Small intestine (tissue), 7 donors: ENCODE data around the gene RFPL4A. TPM values are rescaled to one million over a fixed set of nuclear protein-coding genes. Genes with fewer than 3 reads are reported as not detected.

ENCODE experiments used
- DNase-seq, 2 donors: peaks; one replicate each; pipeline versions ENCODE4 v3.0.0 to v3.0.0-alpha.2; 2013
- FAIRE-seq: peaks from 2 replicates; lab custom pipeline; 2012; peaks lifted over from hg19 to GRCh38; lab: Jason Lieb, UNC
- H3K27ac ChIP-seq, 3 donors: one replicate each; pipeline ENCODE4 v1.5.1; 2013; ENCODE audit warnings: low read length in 2 of 3, mild to moderate bottlenecking in 2 of 3, control low read depth in 1 of 3, inconsistent platforms in 1 of 3, low read depth in 1 of 3, moderate library complexity in 1 of 3
- H3K27me3 ChIP-seq, 3 donors: one replicate each; pipeline ENCODE4 v1.6.1; 2013; ENCODE audit warnings: low read length in 3 of 3, inconsistent platforms in 1 of 3; ENCODE audit not compliant: control insufficient read depth in 3 of 3, insufficient read depth in 3 of 3
- H3K36me3 ChIP-seq, 3 donors: one replicate each; pipeline ENCODE4 v1.6.1; 2013; ENCODE audit warnings: low read length in 3 of 3, inconsistent platforms in 1 of 3, low read depth in 1 of 3, mild to moderate bottlenecking in 1 of 3, moderate library complexity in 1 of 3; ENCODE audit not compliant: control insufficient read depth in 3 of 3, insufficient read depth in 2 of 3
- H3K4me1 ChIP-seq, 3 donors: one replicate each; pipeline ENCODE4 v1.6.1; 2013; ENCODE audit warnings: low read length in 2 of 3, inconsistent platforms in 1 of 3, low read depth in 1 of 3, mild to moderate bottlenecking in 1 of 3, moderate library complexity in 1 of 3; ENCODE audit not compliant: control insufficient read depth in 3 of 3, insufficient read depth in 2 of 3
- H3K4me3 ChIP-seq, 3 donors: one replicate each; pipeline ENCODE4 v1.5.1; 2013; ENCODE audit warnings: low read length in 3 of 3, control low read depth in 1 of 3, inconsistent platforms in 1 of 3, low read depth in 1 of 3, mild to moderate bottlenecking in 1 of 3, moderate library complexity in 1 of 3
- H3K9me3 ChIP-seq, 2 donors: one replicate each; pipeline ENCODE4 v1.6.1; 2013; ENCODE audit warnings: low read depth in 1 of 2, low read length in 1 of 2; ENCODE audit not compliant: control insufficient read depth in 2 of 2, insufficient read depth in 1 of 2
- WGBS, 3 donors: extraction: QIAGEN DNeasy Blood & Tissue Kit; methylation state at CpG; one replicate each; pipeline ENCODE4 v1.1.7; 2013; 5-methylcytosine and 5-hydroxymethylcytosine counted together
- polyA plus RNA-seq, 4 donors: library from polyadenylated mRNA; stranded (reverse) in 3 of 4; unstranded in 1 of 4; fragments of 200-250 nt in 3 of 4; fragments of 120-200 nt in 1 of 4; gene quantifications; one replicate each; pipeline versions ENCODE4 v1.2.1 to v1.2.3, GENCODE V29; 2013
- donor health status: healthy with polysubstance abuse.
- donor health status: control.
- donor health status: control.
- donor health status: Bipolar disorder and iron deficiency.
- donor health status: healthy.

Gene RFPL4A
- polyA plus RNA-seq, 4 donors, result 0.04 to 0.25 TPM; not detected in 2

- no peak for FAIRE-seq
Observed at GRCh38 chr19:55777528-55777927, 18.6 kb downstream of the RFPL4A start.

GRCh38 chr19:55778331-55778730 is 19.4 kb downstream of the RFPL4A start:
- FAIRE-seq, result no peak
- WGBS, 3 donors, result 81 to 87% (median 82%) methylated on average over 16 of the region's 16 CpGs
- Histone ChIP-seq H3K36me3 (no peaks in the 10 kb centered on the region), H3K4me1 (no peaks in the 10 kb centered on the region), H3K27me3 (peaks cover 0 to 8% (median 0%) of the 10 kb centered on the region in 3 donors), H3K4me3 (no peak overlapping the region), H3K9me3 (no peaks in the 10 kb centered on the region), H3K27ac (no peak overlapping the region)
- no peak for DNase-seq

More at GRCh38 chr19:55777528-55777927, 18.6 kb downstream of the RFPL4A start:
- Histone ChIP-seq H3K9me3 (no peaks in the 10 kb centered on the region), H3K4me3 (no peak overlapping the region), H3K27me3 (peaks cover 0 to 8% (median 0%) of the 10 kb centered on the region in 3 donors), H3K4me1 (no peaks in the 10 kb centered on the region), H3K27ac (no peak overlapping the region), H3K36me3 (no peaks in the 10 kb centered on the region)
- no peak for DNase-seq
- WGBS, 3 donors, result 35 to 40% (median 38%) methylated on average over 7 of the region's 7 CpGs

DNA sequence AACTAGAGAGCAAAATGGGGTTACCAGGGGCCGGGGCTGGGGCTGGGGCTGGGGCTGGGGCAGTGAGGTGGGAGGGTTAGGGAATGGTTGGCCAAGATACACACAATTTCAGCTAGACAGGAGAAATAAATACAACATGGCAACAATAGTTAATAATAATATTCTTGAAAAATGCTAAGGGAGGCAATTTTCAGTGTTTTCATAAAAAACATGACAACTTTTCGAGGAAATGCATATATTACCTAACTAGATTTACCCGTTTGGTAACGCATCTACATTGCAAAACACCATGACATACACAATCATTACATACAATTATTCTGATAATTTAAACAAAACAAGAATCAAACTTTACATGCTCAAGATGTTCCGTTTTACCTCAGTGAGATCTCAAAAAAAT is 22.2 kb downstream of the RFPL4A start:
- Histone ChIP-seq H3K36me3 (no peaks in the 10 kb centered on the region), H3K4me3 (no peak overlapping the region), H3K9me3 (no peaks in the 10 kb centered on the region), H3K4me1 (no peaks in the 10 kb centered on the region), H3K27ac (no peak overlapping the region), H3K27me3 (peaks cover 0 to 8% (median 0%) of the 10 kb centered on the region in 3 donors)
- no peak for FAIRE-seq
- no peak for DNase-seq
- WGBS, 3 donors, result 82 to 84% (median 83%) methylated on average over 5 of the region's 5 CpGs

DNA sequence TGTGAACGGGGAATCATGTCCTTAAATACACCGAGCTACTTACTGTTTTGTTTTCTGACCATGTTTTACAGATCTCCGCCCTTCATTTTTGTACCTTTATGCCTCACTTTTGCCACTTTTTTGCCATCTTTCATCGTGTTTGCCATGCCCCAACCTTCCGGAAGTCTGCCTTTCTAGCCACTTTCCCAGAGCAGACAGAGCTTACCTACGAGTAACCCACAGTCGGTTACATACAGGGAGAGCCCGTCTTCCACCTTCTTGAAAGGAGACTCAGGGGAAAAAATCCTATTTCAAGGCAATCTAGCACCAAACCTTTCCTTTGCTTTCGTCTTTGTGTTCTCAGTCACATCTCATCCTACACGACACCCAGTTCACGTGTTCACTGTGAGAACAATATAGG is 36.1 kb downstream of the RFPL4A start:
- Histone ChIP-seq H3K4me1 (no peaks in the 10 kb centered on the region), H3K9me3 (no peaks in the 10 kb centered on the region), H3K27me3 (no peaks in the 10 kb centered on the region), H3K4me3 (no peak overlapping the region), H3K27ac (no peak overlapping the region), H3K36me3 (no peaks in the 10 kb centered on the region)
- no peak for FAIRE-seq
- 91 to 94% (median 93%) methylated on average over 11 of the region's 11 CpGs for WGBS, 3 donors
- no peak for DNase-seq

DNA sequence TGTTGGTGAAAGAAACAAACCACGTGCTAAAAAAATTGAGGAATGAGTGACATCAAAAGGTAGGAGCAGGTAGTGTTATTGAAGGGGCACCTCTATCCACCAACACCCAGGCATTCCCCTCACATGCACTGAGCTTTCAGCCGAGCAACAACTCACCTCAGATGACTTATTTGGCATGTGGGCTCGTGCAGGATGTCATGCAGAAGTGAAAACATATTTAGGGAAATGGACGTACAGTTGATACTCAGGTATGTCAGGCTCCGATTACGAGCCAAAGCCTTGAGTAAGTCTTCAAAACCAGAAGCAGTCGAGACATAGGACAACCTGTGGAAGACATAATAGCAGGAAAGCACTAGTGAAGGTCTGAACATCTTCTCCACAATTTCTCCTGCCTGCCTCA is 42.5 kb downstream of the RFPL4A start:
- H3K9me3 ChIP-seq, result no peaks in the 10 kb centered on the region
- DNase-seq (no peak), FAIRE-seq (no peak)
- H3K4me1 ChIP-seq, result no peaks in the 10 kb centered on the region
- H3K27ac ChIP-seq, result no peak overlapping the region
- WGBS, 3 donors, result 62 to 65% (median 64%) methylated on average over 7 of the region's 7 CpGs
- H3K36me3 ChIP-seq, result no peaks in the 10 kb centered on the region
- H3K27me3 ChIP-seq, result no peaks in the 10 kb centered on the region
- no peak overlapping the region for H3K4me3 ChIP-seq

GRCh38 chr19:55802281-55802680 is 43.4 kb downstream of the RFPL4A start:
- Histone ChIP-seq H3K27ac (no peak overlapping the region), H3K4me3 (no peak overlapping the region), H3K36me3 (no peaks in the 10 kb centered on the region), H3K4me1 (no peaks in the 10 kb centered on the region), H3K9me3 (no peaks in the 10 kb centered on the region), H3K27me3 (no peaks in the 10 kb centered on the region)
- DNase-seq (no peak), FAIRE-seq (no peak)
- WGBS, 3 donors, result 85 to 93% (median 87%) methylated on average over 2 of the region's 2 CpGs

DNA sequence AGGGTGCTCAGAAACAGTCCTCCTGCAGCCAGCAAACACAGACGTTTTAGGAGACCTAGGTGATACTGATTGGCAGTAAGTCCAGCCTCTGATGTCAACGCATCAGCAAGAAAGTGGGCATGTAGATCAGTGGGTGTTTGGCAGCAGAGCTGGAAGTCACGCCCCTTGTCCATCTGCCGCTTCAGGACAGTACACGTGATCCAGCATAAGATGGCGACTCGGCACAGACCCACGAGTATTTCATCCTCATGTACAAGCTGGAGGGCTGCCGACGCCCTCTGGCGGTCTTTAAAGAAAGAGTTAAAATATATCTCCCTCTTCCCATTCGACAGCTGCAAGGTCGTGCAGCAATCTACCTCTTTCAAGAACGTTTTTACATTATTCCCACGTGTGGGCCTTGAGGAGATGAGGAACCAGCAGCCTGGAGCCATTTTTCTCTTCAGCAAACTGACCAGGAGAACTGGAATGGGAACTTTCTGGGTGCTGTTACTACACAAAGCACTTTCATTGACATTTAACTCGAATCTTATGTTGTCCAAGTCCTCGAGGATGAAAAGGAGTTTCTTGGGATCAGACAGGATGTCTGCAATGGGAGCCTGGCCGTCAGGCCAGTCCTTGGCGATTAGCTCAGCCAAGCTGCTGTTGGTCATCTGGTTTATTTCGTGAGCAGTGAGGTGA is 50.6 kb downstream of the RFPL4A start:
- H3K27ac ChIP-seq, result no peak overlapping the region
- DNase-seq (peak; percentile 74 to 82), FAIRE-seq (no peak)
- WGBS, 3 donors, result 21 to 28% (median 22%) methylated on average over 20 of the region's 20 CpGs
- no peaks in the 10 kb centered on the region for H3K4me1 ChIP-seq
- H3K4me3 ChIP-seq, result no peak overlapping the region
- peaks cover 0 to 14% of the 10 kb centered on the region in 2 donors for H3K9me3 ChIP-seq
- peaks cover 0 to 3% (median 0%) of the 10 kb centered on the region in 3 donors for H3K27me3 ChIP-seq
- H3K36me3 ChIP-seq, result no peaks in the 10 kb centered on the region

DNA sequence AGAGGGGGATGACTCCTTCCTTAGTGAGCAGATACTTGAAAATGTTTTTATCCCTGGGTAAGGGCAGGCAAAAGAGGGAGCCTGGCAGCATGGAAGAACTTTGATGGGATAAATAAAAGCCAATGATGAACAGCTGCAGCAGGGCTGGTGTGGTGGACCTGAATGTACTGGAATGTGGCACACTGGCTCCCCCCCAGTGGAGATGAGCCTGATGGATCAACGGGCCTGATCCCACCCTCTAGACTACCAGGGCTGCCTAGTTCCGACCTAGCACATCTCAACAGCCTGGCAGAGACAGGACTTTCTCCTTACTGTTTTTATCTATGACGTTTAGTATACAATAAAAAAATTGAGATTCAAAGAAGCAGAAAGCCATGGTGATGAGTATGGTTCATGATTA is 52.4 kb downstream of the RFPL4A start:
- no peak overlapping the region for H3K27ac ChIP-seq
- peaks cover 0 to 14% of the 10 kb centered on the region in 2 donors for H3K9me3 ChIP-seq
- no peak for DNase-seq
- FAIRE-seq, result no peak
- H3K4me3 ChIP-seq, result no peak overlapping the region
- H3K27me3 ChIP-seq, result peaks cover 0 to 3% (median 0%) of the 10 kb centered on the region in 3 donors
- no peaks in the 10 kb centered on the region for H3K36me3 ChIP-seq
- WGBS, 3 donors, result 44 to 66% (median 59%) methylated on average over 3 of the region's 3 CpGs
- no peaks in the 10 kb centered on the region for H3K4me1 ChIP-seq

GRCh38 chr19:55812449-55812848 is 53.6 kb downstream of the RFPL4A start:
- Histone ChIP-seq H3K4me1 (no peaks in the 10 kb centered on the region), H3K36me3 (no peaks in the 10 kb centered on the region), H3K27me3 (peaks cover 0 to 3% (median 0%) of the 10 kb centered on the region in 3 donors), H3K4me3 (no peak overlapping the region), H3K27ac (no peak overlapping the region), H3K9me3 (peaks cover 0 to 14% of the 10 kb centered on the region in 2 donors)
- WGBS, 3 donors, result 48 to 56% (median 55%) methylated on average over 7 of the region's 7 CpGs
- FAIRE-seq, result no peak
- no peak for DNase-seq
